HG02884 (cell line): Measurements from ENCODE around the gene LEKR1.

Experiments
- ATAC-seq: cut with Tn5 transposase; IDR thresholded peaks from one replicate; pipeline ENCODE4 v1.9.1; 2021; ENCODE audit warnings: mild to moderate bottlenecking, moderate library complexity; ENCODE audit not compliant: unreplicated experiment

The LEKR1 gene

DNA sequence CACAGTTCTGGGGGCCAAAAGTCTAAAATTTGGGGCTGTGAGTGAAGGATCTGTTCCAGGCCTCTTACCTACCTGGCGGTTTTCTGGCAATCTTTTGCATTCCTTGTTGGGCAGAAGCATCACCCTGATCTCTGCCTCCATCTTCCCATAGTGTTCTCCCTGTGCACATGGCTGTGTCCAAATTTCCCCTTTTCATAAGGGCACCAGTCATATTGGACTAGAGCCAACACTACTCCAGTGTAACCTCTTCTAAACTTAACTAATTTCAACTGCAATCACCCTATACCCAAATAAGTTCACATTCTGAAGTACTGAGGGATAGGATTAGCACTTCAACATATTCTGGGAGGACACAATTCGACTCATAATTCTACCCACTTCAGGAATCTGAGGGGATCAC, 248.8 kb downstream of the LEKR1 start:
- no peak for ATAC-seq

- ATAC-seq, result no peak
These were observed 249.7 kb downstream of the LEKR1 start for GRCh38 chr3:157075693-157076420.

DNA sequence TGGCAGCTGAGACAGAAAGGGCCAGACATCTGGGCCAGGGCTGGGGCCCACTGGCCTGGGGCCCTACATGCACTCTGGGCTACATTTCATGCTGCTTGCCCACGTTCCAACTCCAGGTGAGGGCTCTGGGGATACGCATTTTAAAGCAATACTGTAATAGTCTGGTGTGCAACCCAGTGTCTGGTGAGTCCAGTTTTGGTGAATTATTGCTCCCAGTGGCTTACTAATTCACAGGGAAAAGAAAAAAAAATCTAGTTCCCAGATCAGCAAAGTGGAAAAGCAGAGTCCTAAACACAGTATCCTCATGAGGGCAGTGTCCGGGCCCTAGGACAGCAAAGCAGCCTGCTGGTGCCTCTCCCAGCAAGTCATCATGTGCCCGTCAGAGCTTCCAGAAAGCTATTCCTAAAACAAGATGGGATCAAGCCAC, 251.4 kb downstream of the LEKR1 start:
- ATAC-seq, result no peak

DNA sequence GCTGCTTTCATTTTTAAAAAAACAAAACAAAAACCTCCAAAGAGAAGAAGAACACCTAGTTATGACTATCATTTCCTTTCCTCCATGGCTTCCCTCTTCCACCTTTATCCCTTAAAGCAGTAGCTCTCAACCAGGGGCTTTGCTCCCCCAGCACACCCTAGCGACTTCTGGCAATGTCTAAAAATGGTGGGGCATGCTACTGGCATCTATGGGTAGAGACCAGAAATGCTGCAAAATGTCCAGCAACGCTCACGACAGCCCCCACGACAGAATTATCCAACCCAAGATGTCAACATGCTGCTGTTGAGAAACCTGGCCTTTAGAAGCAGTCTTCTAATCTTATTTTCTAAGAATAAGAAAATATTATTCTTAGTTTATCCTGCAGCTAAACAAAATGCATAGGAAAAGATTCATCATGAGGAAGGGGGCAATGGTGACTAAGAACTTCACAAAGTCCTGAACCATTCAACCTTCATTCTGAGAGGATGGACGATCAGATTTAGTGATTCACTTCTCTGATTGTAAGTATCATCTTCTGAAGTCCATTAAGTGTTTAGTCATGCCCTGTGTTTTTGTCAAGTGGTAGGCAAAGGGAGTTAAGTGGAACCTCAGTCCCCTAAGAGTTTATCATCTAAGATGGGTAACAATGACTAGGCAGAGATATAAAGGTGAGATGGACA, 252.1 kb downstream of the LEKR1 start:
- no peak for ATAC-seq

DNA sequence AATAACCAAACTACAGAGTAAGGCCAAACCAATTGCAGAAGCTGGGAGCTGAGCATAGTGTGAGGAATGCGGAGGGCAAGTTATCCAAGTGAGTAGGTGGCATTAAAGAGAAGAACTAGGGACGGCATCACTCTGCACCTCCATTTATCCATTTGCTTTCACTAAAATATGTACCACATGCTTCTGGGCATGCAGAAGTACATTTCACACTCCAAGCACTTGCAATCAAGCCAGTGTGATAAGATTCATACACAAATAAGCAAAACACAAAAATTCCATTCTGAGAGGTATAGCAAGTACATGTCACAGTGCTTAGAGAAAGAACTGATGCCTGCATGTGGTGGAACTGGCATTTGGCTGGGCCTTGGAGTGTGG, 252.6 kb downstream of the LEKR1 start:
- ATAC-seq, result no peak

GRCh38 chr3:157079676-157080369, 253.7 kb downstream of the LEKR1 start:
- ATAC-seq, result no peak

DNA sequence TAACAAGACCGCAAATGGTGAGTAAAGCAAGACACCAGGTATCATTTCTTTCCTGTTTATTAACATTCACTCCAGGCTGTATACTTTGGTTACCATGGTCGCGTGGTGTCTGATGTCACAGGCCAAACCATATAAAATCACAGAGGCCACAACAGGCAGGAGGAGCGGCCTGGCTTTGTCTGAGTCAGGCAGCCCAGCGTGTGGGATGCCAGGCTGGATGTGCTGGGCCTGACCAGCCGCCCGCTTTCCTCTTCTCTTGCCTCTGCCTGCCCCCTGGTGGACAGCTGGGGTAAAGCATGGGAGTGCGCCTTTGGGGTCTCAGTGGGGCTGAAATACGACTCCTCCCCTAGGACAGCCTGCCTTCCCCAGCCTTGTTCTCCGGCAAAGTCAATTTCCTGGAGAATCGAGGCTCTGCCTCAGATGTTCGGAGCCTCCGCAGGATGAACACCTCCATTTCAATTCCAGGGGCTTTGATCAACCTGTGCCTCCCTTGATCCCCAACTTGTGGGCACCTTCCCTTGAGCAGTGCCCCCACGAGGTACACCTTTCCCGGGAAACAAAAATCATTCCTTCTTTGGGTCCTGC, 255.6 kb downstream of the LEKR1 start:
- peak; percentile 86 for ATAC-seq

DNA sequence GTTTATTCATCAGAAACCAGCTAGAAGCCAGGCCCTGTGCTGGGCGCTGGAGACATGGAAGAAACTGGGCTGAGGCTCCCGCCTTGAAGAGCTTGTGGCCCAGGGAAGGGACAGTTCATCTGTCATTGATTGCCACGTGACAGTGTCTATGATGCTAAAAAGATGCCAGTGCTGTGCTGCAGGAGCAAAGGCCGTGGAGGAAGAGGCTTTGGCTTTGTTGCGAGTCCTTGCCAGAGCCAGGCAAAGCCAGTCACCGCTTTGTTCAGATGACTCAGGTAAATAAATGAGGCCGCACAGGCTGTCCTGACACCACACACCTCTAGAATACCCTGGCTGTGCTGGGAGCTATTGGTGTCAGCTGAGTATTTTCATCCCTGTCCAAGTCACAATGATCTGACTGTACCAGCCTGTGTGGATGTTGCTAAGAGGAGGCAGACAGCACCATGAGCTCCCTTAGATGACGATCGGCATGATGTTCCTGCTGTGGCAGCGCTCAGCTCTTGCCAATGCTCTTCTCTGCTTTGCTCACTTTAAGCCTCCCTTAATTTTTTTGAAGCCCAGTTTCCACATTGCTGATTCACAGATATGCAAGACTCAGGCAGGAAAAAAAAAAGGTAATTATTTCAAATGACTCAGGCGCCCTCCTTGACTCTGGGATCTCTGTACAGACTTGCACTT, 256.3 kb downstream of the LEKR1 start:
- no peak for ATAC-seq

DNA sequence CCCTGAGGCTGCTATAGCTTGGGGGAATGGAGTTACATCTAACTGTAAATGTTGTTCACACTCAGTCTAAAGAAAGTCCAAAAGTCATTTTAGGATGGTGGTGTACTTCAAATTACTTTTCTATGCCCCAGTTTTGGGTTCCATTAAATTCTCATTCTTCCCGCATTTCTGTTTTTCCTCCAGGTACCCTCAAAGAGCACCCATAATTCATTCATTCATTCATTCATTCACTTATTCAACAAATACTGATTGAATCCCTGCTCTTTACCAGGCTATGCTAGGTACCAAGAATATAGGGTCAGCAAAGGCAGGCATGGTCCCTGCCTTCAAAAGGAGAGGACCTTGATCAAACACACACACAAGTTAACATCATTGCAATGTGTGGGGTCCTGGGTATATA, 257.7 kb downstream of the LEKR1 start:
- ATAC-seq, result no peak

DNA sequence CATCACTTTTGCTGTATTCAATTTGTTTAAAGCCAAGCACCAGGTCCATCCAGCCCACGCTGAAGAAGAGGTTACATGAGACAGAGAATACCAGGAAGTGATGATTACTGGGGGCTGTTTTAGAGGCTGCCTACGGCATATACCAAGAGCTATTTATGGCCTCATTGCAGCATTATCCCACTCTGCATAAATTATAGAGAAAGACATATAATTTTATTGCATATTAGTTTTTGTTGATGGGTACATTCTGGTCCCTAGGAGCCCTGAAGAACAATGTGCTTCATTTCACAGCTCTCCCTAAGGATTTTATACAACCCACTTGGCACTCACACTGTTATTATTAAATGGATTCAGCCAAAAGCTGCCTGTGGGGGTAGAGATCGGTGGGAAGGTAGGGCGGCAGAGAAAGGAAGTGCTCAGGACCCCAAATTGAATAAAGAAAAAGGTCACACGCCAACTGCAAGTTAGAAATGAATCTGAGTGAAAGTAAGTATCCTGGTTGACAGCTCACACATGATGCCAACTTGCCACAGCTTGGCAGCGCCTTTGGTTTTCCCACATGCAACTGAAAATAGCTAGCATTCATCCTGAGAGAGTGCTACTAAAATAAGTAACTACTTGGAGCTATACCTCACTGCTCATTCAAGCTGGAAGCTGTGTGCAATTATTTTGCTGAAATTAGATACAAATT, 260.1 kb downstream of the LEKR1 start:
- ATAC-seq, result no peak

- ATAC-seq, result no peak
These were observed 260.6 kb downstream of the LEKR1 start for GRCh38 chr3:157086775-157087174.

- ATAC-seq, result no peak
These were observed 261.2 kb downstream of the LEKR1 start for GRCh38 chr3:157087373-157087772.

DNA sequence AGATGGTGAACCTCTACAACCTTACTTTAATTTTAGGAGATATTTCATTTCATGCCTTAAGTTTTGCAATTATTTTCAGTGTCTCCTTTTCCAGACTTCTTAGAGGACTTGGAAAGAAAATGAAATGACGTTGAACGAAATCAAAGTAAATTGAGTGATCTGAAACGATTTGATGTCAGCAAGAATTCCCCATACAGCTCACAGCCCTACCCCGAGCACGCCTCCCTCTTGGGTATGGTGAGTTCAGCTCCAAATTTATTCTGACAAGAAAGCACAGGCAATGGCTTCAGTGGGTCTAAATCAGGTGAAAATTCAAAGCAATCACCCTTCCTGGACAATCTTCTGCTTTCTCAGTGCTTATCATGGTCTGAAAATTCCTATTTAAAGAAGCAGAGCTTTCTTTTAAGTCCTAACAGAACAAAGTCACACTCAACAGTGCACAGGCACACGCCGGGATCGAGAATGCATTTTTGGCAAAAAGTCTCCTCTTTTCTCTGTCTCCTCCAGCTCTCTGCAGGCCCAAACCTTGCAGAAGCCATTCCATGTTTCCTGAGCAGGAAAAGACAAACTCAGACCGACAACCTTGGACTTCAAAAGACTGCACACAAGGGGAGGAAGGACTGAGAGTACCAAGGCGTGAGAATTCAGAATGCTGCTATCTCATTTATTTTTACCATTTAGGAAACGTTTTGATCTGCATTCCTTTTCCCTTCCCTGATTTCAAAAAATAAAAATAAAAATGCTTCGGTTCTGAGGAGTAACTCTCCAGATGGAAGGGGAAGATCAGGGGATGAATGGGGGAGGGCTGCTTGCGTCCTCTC, 261.8 kb downstream of the LEKR1 start:
- ATAC-seq, result no peak

GRCh38 chr3:157088601-157089454, 262.7 kb downstream of the LEKR1 start:
- ATAC-seq, result peak; percentile 68

DNA sequence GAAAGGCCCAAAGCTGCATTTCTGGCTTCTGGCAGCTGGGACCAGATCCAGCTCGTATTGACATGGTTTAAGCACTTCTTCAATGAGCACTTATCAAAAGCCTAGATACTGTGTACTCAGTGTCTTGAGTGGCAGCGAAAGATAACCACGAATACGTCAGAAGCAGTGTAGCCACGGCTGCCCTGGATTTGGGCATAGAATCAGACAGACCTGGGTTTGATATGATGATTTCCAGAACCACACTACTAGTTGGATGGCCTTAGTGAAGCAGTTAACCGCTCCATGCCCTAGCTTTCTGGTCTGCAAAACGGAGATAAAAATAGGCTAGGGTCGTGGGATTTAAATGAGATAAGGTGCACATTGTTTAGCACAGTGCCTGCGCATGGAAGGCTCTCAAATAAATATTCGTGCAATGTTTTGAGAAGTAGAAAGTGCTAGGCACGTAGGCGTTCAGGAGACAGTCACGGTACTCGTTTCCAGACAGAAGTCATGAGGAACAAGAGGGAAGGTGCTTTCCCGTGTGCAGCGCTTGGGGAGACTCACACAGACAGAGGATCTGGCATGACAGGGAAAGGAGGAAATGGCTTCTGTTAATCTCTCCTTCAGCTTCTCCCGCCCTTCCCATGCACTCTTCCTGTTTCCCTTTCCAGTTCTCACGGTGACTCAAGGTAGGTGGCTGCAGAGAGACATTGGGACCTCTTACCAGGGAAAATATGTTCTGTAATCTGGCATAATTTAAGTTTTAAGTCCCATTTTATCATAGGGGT, 263.5 kb downstream of the LEKR1 start:
- peak; percentile 12 for ATAC-seq

GRCh38 chr3:157091083-157091833, 265.1 kb downstream of the LEKR1 start:
- ATAC-seq, result no peak

DNA sequence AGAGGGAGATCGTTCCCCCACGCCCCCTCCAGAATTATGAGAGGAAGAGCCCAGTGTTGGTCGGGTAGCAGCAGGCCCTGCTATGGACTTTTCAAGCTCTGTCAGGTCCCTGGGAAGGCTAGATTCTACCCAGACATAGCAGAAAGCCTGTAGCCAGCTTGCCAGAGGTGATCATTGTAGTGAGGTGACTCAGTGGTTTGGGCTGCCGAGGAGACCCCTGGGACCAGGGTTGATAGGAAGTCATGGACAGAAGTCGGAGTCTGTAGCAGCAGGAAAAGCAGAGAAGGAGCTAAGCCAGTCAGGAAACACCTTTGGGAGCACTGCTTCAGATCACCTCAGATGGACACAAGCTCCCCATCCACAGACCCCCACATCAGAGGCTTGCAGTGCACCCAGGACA, 266.1 kb downstream of the LEKR1 start:
- no peak for ATAC-seq
